OCI-LY3 (cell line): Measurements from ENCODE around the gene IST1.

Experiments used
- EZH2phosphoT487 ChIP-seq: fragments of 200-600 bp; shearing (Covaris generic); IDR thresholded peaks from 2 replicates; pipeline ENCODE4 v1.6.1; 2018; ENCODE audit warnings: antibody characterized with exemption, mixed run types, low read depth
- TF ChIP-seq, protein P1 (sequence below): fragments of 200-600, 300-600 bp; sonication (generic); IDR thresholded peaks from 2 replicates; pipeline ENCODE4 v1.5.1; 2014; ENCODE audit warnings: antibody characterized with exemption, low read length, low read depth

DNA sequence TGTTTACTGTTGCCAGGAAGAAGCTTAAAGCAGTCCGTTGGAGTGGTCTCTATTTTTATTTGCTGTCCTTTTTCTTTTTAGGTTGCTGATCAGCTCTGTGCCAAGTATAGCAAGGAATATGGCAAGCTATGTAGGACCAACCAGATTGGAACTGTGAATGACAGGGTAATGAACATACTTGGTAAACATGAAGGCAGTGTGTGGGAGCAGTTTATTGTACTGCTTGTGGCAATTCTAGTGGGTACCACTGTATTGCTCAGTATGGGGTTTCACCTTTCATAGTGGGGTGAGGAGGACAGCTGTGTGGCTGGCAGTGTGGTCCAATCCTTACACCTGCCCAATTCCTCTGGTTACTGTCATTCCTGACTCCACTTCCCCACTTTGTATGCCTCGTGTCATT, 25.3 kb downstream of the IST1 start:
- TF ChIP-seq, protein P1, sequence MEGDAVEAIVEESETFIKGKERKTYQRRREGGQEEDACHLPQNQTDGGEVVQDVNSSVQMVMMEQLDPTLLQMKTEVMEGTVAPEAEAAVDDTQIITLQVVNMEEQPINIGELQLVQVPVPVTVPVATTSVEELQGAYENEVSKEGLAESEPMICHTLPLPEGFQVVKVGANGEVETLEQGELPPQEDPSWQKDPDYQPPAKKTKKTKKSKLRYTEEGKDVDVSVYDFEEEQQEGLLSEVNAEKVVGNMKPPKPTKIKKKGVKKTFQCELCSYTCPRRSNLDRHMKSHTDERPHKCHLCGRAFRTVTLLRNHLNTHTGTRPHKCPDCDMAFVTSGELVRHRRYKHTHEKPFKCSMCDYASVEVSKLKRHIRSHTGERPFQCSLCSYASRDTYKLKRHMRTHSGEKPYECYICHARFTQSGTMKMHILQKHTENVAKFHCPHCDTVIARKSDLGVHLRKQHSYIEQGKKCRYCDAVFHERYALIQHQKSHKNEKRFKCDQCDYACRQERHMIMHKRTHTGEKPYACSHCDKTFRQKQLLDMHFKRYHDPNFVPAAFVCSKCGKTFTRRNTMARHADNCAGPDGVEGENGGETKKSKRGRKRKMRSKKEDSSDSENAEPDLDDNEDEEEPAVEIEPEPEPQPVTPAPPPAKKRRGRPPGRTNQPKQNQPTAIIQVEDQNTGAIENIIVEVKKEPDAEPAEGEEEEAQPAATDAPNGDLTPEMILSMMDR, result no peak
- TF ChIP-seq EZH2phosphoT487, result no peak
